Left ventricle myocardium superior (tissue), 1 donor: ENCODE results near the gene SIPA1L3. TPM values are rescaled to one million over a fixed set of nuclear protein-coding genes. Genes with fewer than 3 reads are reported as not detected.
A peak's percentile ranks its signal among the peaks of the same experiment; 100 is the strongest.
"Not testable (repeated sequence)": the region's sequence is repeated elsewhere in the genome, so short reads cannot be mapped to it uniquely, and the experiment has no call there.

Source experiments
- ATAC-seq: fragments of 200-7000 bp; cut with Tn5 transposase; one replicate; pipeline ENCODE4 v1.9.1; 2020; ENCODE audit warnings: mild to moderate bottlenecking, moderate library complexity
- DNase-seq: peaks from one replicate; pipeline ENCODE4 v3.0.0-alpha.2; 2020
- intact Hi-C: fragments of 100-400 bp; cut with micrococcal nuclease; formaldehyde crosslinking; loops from one replicate; pipeline ENCODE4 v1.11.0; 2022
- total RNA-seq: library from RNA; stranded (reverse); fragmentation: NEBNext Ultra II Directional; extraction: Animal tissue kit (Norgen Biotek cat#: 25700); gene quantifications from one replicate; pipeline ENCODE4 v1.2.1, GENCODE V29; 2021
- donor health status: DM: no; HTN: yes; CAD: no; lungs with severe emphysema.

The SIPA1L3 gene
- total RNA-seq, 1 donor from 2014 or later, result 10.5 TPM

DNA sequence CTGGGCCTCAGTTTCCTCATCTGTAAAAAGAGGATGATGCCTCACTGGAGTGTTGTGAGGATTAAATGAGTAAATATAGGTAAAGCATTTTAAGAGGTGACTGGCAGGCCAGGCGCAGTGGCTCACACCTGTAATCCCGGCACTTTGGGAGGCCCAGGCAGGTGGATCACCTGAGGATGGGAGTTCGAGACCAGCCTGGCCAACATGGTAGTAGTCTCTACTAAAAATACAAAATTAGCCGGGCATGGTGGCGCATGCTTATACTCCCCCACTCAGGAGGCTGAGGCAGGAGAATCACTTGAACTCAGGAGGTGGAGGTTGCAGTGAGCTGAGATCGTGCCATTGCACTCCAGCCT lies 317.8 kb downstream of the SIPA1L3 start:
- ATAC-seq, intact Hi-C loops, DNase-seq: not testable (repeated sequence)

DNA sequence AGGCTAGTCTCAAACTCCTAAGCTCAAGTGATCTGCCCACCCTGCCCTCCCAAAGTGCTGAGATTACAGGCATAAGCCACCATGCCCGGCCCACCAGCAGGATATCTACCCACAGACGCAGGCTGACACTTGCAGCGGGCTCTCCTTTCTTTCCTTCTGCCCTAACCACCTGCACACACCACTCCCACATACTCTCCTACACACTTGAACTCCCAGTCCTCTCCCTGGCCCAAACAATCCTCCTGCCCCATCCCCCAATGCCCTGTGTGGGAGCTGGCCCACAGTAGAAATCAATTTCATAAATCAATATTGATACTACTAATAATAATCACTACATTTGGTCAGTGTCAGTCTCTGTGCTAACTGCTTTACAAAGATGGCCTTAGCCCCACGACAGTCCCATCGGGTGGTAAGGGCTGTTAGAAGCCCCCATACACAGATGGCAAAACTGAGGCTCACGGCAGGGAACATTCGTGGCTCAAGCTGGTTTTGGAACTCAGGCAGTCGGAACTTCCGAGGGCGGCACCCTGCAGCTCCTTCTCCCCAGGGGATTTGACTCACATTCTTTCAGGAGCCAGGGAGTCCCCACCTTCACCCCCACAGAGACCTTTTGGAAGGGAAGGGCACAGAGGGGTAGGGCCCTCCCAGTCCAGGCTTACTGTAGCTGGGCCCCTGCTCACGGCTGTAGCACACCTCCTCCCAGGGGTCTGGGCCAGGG lies 320.4 kb downstream of the SIPA1L3 start:
- intact Hi-C loops, result no loop called here
- ATAC-seq (no peak), DNase-seq (no peak)

DNA sequence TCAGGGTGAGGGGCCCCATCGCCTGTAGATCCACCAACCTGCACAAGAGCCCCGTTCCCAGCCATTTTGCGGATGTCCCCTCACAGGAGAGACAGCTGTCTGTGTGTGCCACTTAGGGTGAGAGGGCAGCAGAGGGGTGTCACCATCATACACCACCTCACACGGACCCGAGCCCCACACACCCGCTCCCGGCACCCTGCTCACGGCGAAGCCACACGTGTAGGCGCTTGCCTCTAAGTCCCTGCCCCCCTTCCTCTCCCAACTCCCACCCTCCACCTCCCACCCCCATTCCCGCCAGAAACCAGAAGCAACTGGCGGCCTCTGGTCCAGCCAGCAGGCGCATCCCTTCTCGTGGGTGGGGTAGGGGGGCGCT lies 321.0 kb downstream of the SIPA1L3 start:
- DNase-seq, result no peak
- intact Hi-C loops, result no loop called here
- no peak for ATAC-seq

DNA sequence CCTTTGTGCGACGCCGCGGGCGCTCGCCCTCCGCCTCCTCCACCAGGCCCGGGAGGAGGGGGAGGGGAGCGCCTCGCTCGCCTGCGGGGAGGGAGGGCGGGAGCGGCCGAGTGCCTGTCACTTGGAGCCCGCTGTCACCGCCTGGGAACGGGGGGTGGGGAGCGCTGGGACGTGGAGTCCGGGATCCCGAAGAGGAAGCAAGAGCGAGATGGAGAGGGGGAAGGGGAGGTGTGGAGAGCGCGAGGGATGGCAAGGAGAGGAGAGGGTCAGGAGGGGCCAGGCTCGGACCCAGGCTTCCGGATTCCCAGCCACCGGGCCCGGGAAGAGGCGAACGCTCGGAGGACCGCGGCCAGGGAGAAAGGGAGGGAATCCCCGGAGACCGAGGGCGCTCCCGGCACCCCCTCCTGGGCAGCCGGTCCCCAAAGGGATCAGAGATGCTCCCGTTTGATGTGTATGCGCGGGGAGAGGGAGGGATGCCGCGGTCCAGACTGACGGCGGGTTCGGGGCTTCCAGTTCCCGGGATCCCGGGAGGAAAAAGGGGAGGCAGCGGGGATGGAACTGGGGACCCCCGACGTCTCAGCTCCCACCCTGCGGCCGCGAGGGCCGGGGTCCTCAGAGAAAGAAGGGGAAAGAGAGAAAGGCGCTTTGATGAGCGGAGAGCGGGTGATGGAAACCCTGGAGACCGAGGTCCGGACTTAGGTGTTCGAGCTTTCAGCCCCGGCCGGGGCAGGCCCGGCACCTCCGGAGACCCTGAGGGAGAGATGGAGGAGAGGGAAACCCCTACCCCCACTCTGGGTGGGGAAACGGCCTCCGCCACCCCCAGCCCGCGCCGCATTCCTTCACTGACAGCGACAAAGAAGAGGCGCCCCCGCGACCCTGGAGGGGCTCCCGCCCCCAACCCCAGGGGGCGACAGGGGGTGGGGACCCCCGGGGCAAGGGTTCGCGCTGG lies 321.8 kb downstream of the SIPA1L3 start:
- intact Hi-C loops, result no loop called here
- ATAC-seq (no peak), DNase-seq (peak; percentile 46)

DNA sequence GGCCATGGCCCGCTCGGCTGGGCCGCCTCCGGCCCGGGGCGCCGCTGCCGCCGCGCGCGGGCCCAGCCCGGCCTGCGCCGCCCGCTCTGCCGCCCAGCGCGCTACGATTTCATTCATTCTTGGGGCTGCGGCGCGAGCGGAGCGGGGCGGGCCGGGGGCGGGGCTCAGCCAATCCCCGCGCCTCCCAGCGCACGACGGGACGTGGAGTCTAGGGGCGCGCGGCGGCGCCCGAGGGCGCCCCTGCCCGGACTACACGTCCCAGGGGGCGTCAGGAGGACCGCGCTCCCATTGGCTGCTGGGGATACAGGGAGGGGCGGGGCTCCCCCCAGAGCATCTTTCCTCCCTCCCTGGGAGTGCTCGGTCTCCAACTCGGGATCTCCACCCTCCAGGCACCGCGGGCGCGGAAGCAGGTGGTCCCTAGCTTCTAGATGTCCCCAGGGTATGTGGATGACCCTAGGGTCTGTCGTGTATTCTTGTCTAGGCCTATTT lies 322.6 kb downstream of the SIPA1L3 start:
- peak; percentile 80 for DNase-seq
- peak; percentile 91 for ATAC-seq
- intact Hi-C loops, result no loop called here

DNA sequence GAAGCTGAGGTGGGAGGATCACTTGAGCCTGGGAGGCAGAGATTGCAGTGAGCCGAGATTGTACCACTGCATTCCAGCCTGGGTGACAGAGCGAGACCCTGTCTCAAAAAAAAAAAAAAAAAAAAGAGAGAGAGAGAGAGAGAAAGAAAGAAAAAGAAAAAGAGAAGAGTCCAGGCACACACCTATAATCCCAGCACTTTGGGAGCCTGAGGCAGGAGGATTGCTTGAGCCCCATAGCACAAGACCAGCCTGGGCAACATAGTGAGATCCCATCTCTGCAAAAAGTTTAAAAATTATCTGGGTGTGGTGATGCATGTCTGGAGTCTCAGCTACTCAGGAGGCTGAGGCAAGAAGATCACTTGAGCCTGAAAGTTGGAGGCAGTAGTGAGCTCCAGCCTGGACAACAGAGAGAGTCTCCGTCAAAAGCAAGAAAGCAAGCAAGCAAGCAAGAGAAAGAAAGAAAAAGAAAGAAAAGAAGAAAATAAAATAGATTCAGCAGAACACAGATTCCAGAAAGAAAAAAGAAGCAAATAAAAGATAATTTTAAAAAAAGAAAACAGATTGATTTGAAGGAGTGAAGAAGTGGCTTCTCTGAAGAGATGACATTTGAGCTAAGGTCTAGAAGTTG lies 323.6 kb downstream of the SIPA1L3 start:
- intact Hi-C loops, ATAC-seq, DNase-seq: not testable (repeated sequence)

DNA sequence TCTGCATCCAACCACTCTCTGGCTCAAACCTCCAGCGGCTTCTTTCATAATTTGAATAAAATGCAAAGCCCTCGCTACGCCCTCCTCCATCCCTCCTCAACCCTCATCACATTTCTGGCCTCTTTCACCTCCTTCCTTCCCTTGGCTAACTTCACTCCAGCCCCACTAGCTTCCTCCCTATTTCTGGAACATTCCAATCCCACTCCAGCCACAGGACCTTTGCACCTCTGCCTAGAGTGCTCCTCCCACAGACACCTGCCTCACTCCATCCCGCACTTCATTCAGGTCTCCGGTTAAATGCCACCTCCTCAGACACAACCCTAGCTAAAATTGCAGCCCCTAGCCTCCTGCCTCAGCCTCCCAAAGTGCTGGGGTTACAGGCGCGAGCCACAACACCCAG lies 324.9 kb downstream of the SIPA1L3 start:
- no peak for ATAC-seq
- intact Hi-C loops, result no loop called here
- DNase-seq, result no peak

DNA sequence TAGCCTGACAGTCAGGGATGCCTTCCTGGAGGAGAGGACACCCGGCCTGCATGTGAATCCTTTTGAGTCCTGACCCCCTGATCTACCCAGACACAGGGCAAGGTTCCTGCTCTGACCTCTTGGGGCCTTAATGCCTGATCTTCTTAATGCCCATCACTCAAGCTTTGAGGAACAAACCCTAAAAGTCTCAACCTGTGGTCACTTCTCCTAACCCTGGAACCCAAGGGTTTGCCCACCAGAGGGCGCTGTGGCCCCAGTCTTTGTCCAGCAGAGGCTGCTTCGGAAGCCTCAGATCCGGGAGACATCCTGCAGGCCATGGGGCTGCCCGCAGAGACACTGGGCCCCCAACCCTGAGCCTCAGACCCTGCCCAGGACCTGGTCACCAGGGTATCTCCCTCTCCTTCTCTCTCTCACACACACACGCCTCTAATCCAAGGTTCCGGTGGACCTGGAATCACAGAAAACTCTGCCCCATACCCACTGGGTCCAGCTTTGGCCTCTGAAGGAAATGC lies 326.8 kb downstream of the SIPA1L3 start:
- ATAC-seq (peak; percentile 75), DNase-seq (peak; percentile 90)
- intact Hi-C loops, result no loop called here

DNA sequence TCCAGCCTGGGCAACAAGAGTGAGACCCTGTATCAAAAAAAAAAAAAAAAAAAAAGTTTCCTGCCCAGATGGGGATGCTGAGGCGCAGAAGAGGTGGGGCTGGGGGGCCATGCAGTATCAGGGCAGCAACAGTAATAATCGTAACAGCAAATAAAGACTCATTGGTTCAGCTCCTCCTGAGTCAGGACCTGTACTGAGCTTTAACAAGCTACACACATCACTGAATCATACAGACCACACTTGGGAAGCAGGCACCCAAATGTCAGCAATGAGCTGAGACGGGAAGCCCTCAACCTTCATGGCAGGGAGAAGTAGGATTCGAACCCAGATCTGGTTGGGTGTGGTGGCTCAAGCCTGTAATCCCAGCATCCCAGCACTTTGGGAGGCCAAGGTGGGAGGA lies 327.6 kb downstream of the SIPA1L3 start:
- ATAC-seq (no peak), DNase-seq (no peak)
- intact Hi-C loops, result no loop called here

DNA sequence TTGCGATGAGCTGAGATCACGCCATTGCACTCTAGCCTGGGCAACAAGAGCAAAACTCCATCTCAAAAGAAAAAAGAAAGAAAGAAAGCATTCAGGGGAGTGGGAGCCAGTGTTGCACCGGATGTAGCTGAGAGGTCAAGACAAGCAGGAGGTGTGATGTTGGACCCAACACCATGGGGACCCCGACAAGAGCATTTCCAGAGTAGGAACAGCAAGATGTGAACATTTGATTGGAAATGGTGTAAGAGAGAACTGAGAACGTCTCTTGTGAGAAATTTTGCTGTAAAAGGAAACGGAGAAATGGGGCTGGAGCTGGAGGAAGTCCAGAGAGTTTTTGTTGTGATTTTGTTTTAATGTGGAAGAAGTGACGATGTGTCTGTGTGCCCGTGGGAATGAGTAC lies 332.8 kb downstream of the SIPA1L3 start:
- no peak for DNase-seq
- intact Hi-C loops, result loop anchor here (2.0 kb wide), 1 partner anchor 95 kb away; the partner anchor contains the start of gene CATSPERG
- no peak for ATAC-seq

DNA sequence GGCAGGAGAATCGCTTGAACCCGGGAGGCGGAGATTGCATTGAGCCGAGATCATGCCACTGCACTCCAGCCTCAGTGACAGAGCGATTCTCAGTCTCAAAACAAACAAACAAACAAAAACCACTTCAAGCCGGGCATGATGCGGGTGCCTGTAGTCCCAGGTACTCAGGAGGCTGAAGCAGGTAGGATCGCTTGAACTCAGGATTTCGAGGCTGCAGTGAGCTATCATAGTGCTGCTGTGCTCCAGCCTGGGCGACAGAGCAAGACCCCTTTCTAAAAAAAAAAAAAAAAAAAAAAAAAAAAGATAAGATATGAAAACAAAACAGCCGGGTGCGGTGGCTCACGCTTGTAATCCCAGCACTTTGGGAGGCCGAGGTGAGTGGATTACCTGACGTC lies 336.3 kb downstream of the SIPA1L3 start:
- no peak for ATAC-seq
- intact Hi-C loops, result no loop called here
- no peak for DNase-seq

DNA sequence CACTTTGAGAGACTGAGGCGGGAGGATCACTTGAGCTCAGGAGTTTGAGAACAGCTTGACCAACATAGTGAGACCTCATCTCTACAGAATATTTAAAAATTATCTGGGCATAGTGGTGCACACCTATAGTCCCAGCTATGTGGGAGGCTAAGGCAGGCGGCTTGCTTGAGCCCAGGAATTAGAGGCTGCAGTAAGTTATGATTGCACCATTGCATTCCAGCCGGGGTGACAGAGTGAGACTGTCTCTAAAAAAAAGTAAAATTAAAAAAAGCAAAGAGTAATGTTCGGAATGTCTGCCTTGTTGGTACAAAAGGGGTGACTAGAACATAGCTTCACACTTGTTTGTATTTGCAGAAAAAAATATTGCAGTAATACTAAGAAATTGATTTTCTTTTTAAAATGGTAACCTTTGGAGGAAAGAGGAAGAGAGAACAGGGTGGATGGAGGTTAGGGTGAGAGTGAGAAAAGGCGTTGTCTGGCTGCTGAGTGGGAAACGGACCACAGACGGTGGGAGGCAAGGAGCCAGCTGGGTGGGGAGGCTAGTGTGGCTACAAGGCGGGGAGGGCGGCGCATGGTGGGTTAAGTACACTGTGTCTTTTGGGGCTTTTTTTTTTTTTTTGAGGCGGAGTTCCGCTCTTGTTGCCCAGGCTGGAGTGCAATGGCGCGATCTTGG lies 339.0 kb downstream of the SIPA1L3 start:
- intact Hi-C loops, result no loop called here
- no peak for DNase-seq

DNA sequence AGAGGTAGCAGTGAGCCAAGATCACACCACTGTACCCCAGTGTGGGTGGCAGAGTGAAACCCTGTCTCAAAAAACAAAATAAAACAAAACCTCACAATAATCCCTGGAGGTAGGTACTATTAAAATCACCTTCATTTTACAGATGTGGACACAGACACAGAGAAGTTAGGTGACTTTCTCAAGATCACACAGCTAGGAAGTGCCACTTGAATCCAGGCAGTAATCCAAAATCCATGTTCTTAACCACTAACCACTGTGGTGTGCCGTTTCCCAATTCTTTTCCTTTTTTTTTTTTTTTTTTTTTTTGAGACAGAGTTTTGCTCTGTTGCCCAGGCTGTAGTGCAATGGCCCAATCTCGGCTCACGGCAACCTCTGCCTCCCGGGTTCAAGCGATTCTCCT lies 340.1 kb downstream of the SIPA1L3 start:
- ATAC-seq, result no peak

More for the DNA sequence above, 339.0 kb downstream of the SIPA1L3 start:
- ATAC-seq, result no peak

DNA sequence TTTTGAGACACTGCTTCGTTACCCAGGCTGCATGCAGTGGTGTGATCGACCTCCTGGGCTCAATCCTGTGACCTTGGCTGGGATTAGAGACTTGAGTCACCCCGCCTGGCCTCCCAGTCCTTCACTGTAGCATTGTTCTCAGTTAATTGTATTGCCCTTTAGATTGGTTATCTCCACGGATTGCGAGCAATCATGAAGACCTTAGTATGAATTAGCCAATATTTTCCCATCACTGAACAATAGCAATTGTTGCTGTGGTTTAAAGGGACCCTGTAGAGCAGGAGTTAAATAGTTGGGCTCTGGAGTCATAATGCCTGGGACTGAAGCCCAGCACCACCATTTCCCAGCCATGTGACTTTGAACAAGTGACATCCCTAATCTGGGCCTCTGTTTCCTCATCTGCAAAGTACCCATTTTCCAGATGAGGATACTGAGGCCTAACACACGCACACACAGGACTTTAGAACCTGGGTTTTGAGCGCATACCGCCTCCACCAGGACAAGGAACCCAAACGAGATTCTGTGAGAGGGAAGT lies 340.8 kb downstream of the SIPA1L3 start:
- no peak for DNase-seq
- intact Hi-C loops, result no loop called here
- ATAC-seq, result no peak

More for the DNA sequence above, 340.1 kb downstream of the SIPA1L3 start:
- intact Hi-C loops, result no loop called here
- DNase-seq, result no peak

DNA sequence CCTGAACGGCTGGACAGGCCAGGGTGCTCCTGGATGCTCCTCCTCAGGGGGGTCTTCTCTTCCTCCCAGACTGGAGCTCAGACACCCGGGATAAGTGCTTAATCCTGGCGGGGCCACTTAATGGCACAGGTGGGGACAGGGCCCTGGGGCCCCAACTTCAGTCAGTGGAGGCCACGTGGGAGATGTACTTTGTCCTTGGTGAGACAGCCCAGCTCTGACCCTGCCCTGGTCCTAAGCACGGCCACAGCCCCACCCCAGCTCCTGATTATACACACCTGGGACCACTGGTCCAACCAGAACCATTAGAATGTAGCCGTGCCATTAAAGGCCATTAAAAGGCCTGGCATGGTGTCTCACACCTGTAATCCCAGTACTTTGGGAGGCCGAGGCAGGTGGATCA lies 341.4 kb downstream of the SIPA1L3 start:
- intact Hi-C loops, result no loop called here
- no peak for ATAC-seq
- DNase-seq, result no peak

DNA sequence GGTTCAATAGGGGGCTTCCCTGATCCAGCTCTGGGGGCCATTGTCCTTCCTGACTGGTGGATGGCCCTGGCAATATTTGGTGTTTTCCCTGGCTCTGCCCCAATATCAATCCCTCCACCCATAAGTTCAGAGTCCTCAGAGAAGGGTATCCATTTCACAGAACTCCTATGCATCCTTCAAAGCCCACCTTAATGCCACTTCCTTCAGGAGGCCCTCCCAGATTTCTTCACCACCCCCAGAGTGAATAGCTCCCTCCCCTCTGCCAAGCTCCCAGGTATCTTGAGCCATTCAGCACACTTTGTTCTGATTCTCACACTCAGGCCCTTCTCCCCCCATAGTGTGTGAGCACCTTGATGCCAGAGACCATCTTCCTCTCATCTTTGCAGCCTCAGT lies 343.4 kb downstream of the SIPA1L3 start:
- ATAC-seq (no peak), DNase-seq (no peak)
- intact Hi-C loops, result no loop called here

DNA sequence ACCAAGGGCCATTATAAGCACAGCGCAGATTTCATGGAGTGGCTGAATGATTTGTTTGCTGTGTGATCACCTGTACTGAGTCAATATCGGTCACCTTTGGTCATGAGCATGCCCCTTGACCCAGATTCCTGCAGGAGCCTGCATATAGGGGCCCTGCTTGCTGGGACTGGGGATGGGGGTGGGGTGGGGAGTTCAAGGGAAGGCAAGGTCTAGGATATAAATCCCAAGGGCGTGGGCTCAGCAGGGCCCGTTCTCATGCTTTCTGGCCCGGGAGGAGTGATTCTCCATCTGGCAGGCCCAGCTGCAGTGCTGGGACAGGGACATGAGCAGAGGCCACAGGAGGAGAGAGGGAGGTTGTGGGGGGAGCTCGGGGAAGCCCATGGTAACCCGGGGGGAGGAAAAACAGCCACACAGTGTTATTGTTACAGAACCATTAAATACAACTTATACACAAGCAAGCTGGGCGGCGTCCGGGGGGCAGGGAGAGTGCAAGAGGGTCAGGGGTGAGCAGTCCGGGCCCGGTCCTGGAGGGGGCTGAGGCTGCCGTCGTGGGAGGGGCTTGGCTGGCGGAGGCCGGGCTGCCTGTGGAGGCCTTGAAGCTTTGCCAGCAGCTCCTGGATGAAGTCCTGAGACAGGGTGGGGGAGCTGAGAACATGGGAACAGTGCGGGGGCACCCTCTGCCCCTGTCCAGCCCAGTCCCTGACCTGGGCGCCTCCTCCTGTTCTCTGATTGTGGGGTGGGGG lies 344.0 kb downstream of the SIPA1L3 start:
- intact Hi-C loops, result no loop called here
- peak; percentile 75 for ATAC-seq

DNA sequence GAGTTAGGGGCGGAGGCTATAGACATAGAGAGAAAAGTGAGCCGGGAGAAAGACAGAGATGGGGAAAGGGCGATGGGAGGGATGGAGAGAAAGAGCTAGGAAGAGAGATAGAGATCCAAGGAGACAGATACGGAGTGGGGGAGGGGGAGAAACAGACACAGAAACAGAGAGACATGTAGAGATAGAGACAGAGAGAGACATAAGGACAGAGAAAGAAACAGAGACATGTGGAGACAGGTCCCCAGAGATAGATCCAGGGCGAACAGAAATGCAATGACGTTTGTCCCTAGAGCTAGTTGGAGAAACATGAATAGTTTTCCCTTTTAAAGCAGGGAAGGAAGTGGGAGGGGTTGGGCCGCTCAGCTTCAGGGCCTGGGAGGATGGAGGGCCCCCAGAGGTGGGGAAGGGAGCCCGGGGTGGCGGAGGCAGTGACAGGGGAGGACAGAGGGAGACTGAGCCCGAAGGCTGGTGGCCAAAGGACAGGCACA lies 344.6 kb downstream of the SIPA1L3 start:
- ATAC-seq, result peak; percentile 65
- DNase-seq, result peak; percentile 71
- intact Hi-C loops, result no loop called here

More for the DNA sequence above, 344.0 kb downstream of the SIPA1L3 start:
- peak; percentile 84 for DNase-seq
